Heart left ventricle (tissue), 16 donors: ENCODE results near the gene ACBD3. TPM values are rescaled to one million over a fixed set of nuclear protein-coding genes. Genes with fewer than 3 reads are reported as not detected.
"Not testable (repeated sequence)": the region's sequence is repeated elsewhere in the genome, so short reads cannot be mapped to it uniquely, and the experiment has no call there.

Source experiments
- ATAC-seq, 4 donors: fragments of 200-7000 bp; cut with Tn5 transposase; one replicate each; pipeline ENCODE4 v1.9.1; 2020 to 2022; ENCODE audit warnings: moderate library complexity in 4 of 4, mild to moderate bottlenecking in 3 of 4, moderate number of reproducible peaks in 1 of 4
- DNase-seq, 5 donors: peaks; one replicate each; pipeline ENCODE4 v3.0.0-alpha.2; 2020
- H3K27ac ChIP-seq, 12 donors: fragments of 200-600 bp; sonication (generic) in 4 of 12; one replicate each; pipeline versions ENCODE4 v1.5.0 to v1.8.0; 2016 to 2022; ENCODE audit warnings: mild to moderate bottlenecking in 2 of 12
- H3K27me3 ChIP-seq, 9 donors: fragments of 200-600 bp; sonication (generic) in 2 of 9; one replicate each; pipeline versions ENCODE4 v1.5.1 to v1.8.0; 2016 to 2022; ENCODE audit warnings: mild to moderate bottlenecking in 3 of 9
- H3K36me3 ChIP-seq, 9 donors: fragments of 200-600 bp; sonication (generic) in 2 of 9; one replicate each; pipeline versions ENCODE4 v1.5.0 to v1.8.0; 2018 to 2022; ENCODE audit warnings: mild to moderate bottlenecking in 2 of 9
- H3K4me1 ChIP-seq, 12 donors: fragments of 200-600 bp; sonication (generic) in 4 of 12; one replicate each; pipeline versions ENCODE4 v1.5.0 to v1.8.0; 2016 to 2022; ENCODE audit warnings: mild to moderate bottlenecking in 3 of 12
- H3K4me3 ChIP-seq, 12 donors: fragments of 200-600 bp; sonication (generic) in 4 of 12; one replicate each; pipeline versions ENCODE4 v1.5.0 to v1.8.0; 2017 to 2022; ENCODE audit warnings: mild to moderate bottlenecking in 9 of 12, moderate library complexity in 4 of 12
- H3K9me3 ChIP-seq, 12 donors: fragments of 200-600 bp; sonication (generic) in 4 of 12; one replicate each; pipeline versions ENCODE4 v1.5.0 to v1.8.0; 2016 to 2022; ENCODE audit warnings: mild to moderate bottlenecking in 1 of 12
- CTCF ChIP-seq, 12 donors: fragments of 200-600 bp; sonication (generic) in 4 of 12; IDR thresholded peaks; one replicate each; pipeline versions ENCODE4 v1.5.0 to v1.8.0; 2018 to 2022; ENCODE audit warnings: antibody characterized with exemption in 12 of 12, mild to moderate bottlenecking in 5 of 12
- POLR2A ChIP-seq, 2 donors: fragments of 450-650 bp; IDR thresholded peaks; one replicate each; pipeline ENCODE4 v1.6.1; 2017; ENCODE audit warnings: antibody characterized with exemption in 2 of 2, mild to moderate bottlenecking in 2 of 2, moderate library complexity in 2 of 2
- WGBS, 4 donors: extraction: QIAGEN DNeasy Blood & Tissue Kit in 2 of 4; methylation state at CpG; one replicate each; pipeline versions ENCODE4 v1.1.5 to v1.1.7; 2013 to 2018; 5-methylcytosine and 5-hydroxymethylcytosine counted together
- intact Hi-C, 10 donors: fragments of 100-400 bp; cut with DNase I; formaldehyde crosslinking; loops; one replicate each; pipeline versions ENCODE4 v1.11.1 to v1.14.2; 2022
- polyA plus RNA-seq, 2 donors: library from polyadenylated mRNA; stranded (reverse); fragments of 200-250 nt; gene quantifications; one replicate each; pipeline ENCODE4 v1.2.3, GENCODE V29; 2013
- total RNA-seq, 9 donors: library from RNA; depleted of rRNA in 2 of 9; stranded (reverse); fragments of >200 nt in 2 of 9; fragmentation: NEBNext Ultra II Directional in 3 of 9; extraction: Animal tissue kit (Norgen Biotek cat#: 25700) in 3 of 9; gene quantifications; one replicate each; pipeline versions ENCODE4 v1.1.0 to v1.2.4, GENCODE V29; 2016 to 2023
- donor health status: ischemic (EF 13 %, LVEDD 7.1; RV severe dilation, severe dysfunction).
- donor health status: healthy with polysubstance abuse.
- donor health status: DM: no; HTN: yes; CAD: no.
- donor health status: DM: no; HTN: no; CAD: no.
- donor health status: ischemic (EF 25% LVEDD 6.9; RV normal size, moderate dysfunction).
- donor health status: ischemic (EF 25% LVEDD 5.7; RV mildly dilated, moderate dysfunction).
- donor health status: healthy.
- donor health status: DM: yes; HTN: yes; CAD: no.
- donor health status: ischemic (EF 35%, LVEDD 5.7; RV mildly dilated, moderate dysfunction).
- donor health status: nonischemic (EF 11% LVEDD 7.7; RV severe dilation, severe dysfunction).
- donor health status: DM: yes; HTN: yes; CAD: no.
- donor health status: PGD.
- donor health status: ischemic (EF 29% LVEDD 5.4; RV normal size, mild dysfunction).
- donor health status: nonischemic (EF 23%, LVEDD 6.1; RV moderate dilation, normal function).

ACBD3 gene
- total and polyA plus RNA-seq, 11 donors: 9.3 to 39.1 (median 28.0) TPM

DNA sequence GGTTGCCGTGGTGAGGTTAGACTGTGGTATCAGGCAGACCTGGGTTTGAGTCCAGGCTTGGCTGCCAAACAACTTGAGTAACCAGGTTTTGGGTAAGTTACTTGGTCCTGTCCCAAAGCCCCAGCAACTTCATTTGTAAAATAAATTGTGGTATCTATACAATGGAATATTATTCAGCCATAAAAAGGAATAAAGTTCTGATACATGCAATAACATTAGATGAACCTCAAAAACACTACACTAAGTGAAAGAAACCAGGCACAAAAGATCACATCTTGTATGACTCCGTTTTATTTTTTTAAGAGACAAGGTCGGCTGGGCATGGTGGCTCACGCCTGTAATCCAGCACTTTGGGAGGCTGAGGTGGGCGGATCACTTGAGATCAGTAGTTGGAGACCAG lies 20.5 kb upstream of the ACBD3 start:
- no peaks in the 10 kb centered on the region for H3K4me1 ChIP-seq
- no peak for TF ChIP-seq CTCF (IDR thresholded peaks at IDR 0.05)
- TF ChIP-seq POLR2A (IDR thresholded peaks at IDR 0.05): no peak
- H3K9me3 ChIP-seq: no peaks in the 10 kb centered on the region
- 86 to 95% (median 91%) methylated on average over 5 of the region's 5 CpGs for WGBS, 4 donors
- ATAC-seq (no peak), DNase-seq (no peak)
- no peak overlapping the region for H3K4me3 ChIP-seq
- no peaks in the 10 kb centered on the region for H3K36me3 ChIP-seq
- H3K27me3 ChIP-seq: no peaks in the 10 kb centered on the region
- no peak overlapping the region for H3K27ac ChIP-seq
- intact Hi-C loops: no loop called here

GRCh38 chr1:226204198-226204597 lies 17.7 kb upstream of the ACBD3 start:
- Histone ChIP-seq H3K27me3 (no peaks in the 10 kb centered on the region), H3K27ac (no peak overlapping the region), H3K4me3 (no peak overlapping the region), H3K36me3 (no peaks in the 10 kb centered on the region), H3K9me3 (no peaks in the 10 kb centered on the region), H3K4me1 (peaks cover 0 to 4% (median 0%) of the 10 kb centered on the region in 12 donors)
- TF ChIP-seq POLR2A (IDR thresholded peaks at IDR 0.05): no peak
- TF ChIP-seq CTCF (IDR thresholded peaks at IDR 0.05): no peak
- DNase-seq (no peak), ATAC-seq (no peak)
- intact Hi-C loops: no loop called here

GRCh38 chr1:226203655-226204054 lies 17.1 kb upstream of the ACBD3 start:
- H3K4me1 ChIP-seq: peaks cover 0 to 4% (median 0%) of the 10 kb centered on the region in 12 donors
- no peaks in the 10 kb centered on the region for H3K36me3 ChIP-seq
- H3K9me3 ChIP-seq: no peaks in the 10 kb centered on the region
- TF ChIP-seq POLR2A (IDR thresholded peaks at IDR 0.05): no peak
- TF ChIP-seq CTCF (IDR thresholded peaks at IDR 0.05): no peak
- no peak overlapping the region for H3K4me3 ChIP-seq
- H3K27me3 ChIP-seq: no peaks in the 10 kb centered on the region
- ATAC-seq (no peak), DNase-seq (no peak)
- H3K27ac ChIP-seq: no peak overlapping the region
- intact Hi-C loops: no loop called here
- WGBS, 4 donors: 77 to 84% (median 83%) methylated on average over 4 of the region's 4 CpGs

DNA sequence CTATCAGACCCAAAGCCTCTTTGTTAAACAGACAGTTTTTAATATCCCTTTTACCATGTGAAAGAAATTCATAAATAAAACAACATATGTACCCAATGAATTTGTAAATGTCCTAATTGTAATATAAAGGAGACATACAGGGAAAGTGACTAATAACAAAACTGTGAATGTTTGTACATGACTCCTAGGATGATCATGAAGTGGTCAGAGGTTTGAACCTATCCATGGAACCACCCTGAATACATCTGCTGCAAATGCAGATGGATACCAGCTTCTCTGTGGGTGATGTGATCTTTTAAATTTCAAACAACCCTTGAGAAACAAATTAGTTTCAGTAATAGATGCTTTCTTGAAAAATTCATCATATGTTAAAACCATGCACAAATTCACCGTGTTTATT lies 16.7 kb upstream of the ACBD3 start:
- DNase-seq: no peak
- Histone ChIP-seq H3K27ac (no peak overlapping the region), H3K4me1 (peaks cover 0 to 4% (median 0%) of the 10 kb centered on the region in 12 donors), H3K27me3 (no peaks in the 10 kb centered on the region), H3K9me3 (no peaks in the 10 kb centered on the region), H3K36me3 (no peaks in the 10 kb centered on the region), H3K4me3 (no peak overlapping the region)
- no peak for TF ChIP-seq POLR2A (IDR thresholded peaks at IDR 0.05)
- TF ChIP-seq CTCF (IDR thresholded peaks at IDR 0.05): no peak
- intact Hi-C loops: no loop called here
- no peak for ATAC-seq
- WGBS, 4 donors: 78 to 91% (median 87%) methylated on average over 1 of the region's 1 CpG

DNA sequence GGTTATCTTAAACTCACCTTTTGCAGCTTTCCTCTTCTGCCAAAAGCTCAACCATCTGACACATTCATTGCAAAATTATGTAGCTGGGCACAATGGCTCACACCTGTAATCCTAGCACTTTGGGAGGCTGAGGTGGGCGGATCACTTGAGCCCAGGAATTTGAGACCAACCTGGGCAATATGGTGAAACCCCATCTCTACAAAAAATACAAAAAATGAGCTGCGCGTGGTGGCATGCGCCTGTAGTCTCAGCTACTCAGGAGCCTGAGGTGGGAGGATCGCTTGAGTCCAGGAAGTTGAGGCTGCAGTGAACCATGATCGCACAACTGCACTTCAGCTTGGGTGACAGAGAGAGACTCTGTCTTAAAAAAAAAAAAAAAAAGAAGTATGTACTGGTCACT lies 16.1 kb upstream of the ACBD3 start:
- 85 to 89% (median 88%) methylated on average over 6 of the region's 6 CpGs for WGBS, 4 donors
- ATAC-seq, intact Hi-C loops: not testable (repeated sequence)

More for the DNA sequence above, 16.1 kb upstream of the ACBD3 start:
- not testable (repeated sequence) for DNase-seq, H3K4me3 ChIP-seq, H3K9me3 ChIP-seq, H3K27me3 ChIP-seq, H3K4me1 ChIP-seq, H3K36me3 ChIP-seq, H3K27ac ChIP-seq
